HEK293 (cell line): ENCODE data around the gene AGT.

ENCODE experiments used
- CTCF ChIP-seq: fragments of 450-650 bp; formaldehyde crosslinking; IDR thresholded peaks from 2 replicates; pipeline ENCODE4 v1.5.1; 2016; ENCODE audit warnings: missing biosample characterization, missing genetic modification characterization
- MZF1 ChIP-seq: fragments of 450-650 bp; formaldehyde crosslinking; IDR thresholded peaks from 2 replicates; pipeline ENCODE4 v1.5.1; 2017; ENCODE audit warnings: missing biosample characterization, missing genetic modification characterization, borderline replicate concordance
- PATZ1 ChIP-seq: fragments of 450-650 bp; formaldehyde crosslinking; IDR thresholded peaks from 2 replicates; pipeline ENCODE4 v1.5.1; 2016; ENCODE audit warnings: missing biosample characterization, missing genetic modification characterization
- ZFP41 ChIP-seq: fragments of 450-650 bp; formaldehyde crosslinking; IDR thresholded peaks from 2 replicates; pipeline ENCODE4 v1.5.1; 2016; ENCODE audit warnings: missing biosample characterization, missing genetic modification characterization, borderline replicate concordance
- ZNF184 ChIP-seq: fragments of 450-650 bp; IDR thresholded peaks from 2 replicates; pipeline ENCODE4 v1.5.1; 2018; ENCODE audit warnings: missing biosample characterization, mild to moderate bottlenecking, missing genetic modification characterization
- ZNF366 ChIP-seq: fragments of 450-650 bp; formaldehyde crosslinking; conservative IDR thresholded peaks from 2 replicates; pipeline ENCODE4 v1.5.1; 2016; ENCODE audit warnings: missing biosample characterization, missing genetic modification characterization

- no peak for TF ChIP-seq CTCF (tag by site-specific recombination)
- TF ChIP-seq ZNF366 (tag by site-specific recombination) = no peak
- TF ChIP-seq MZF1 (tag by site-specific recombination) = no peak
- TF ChIP-seq ZNF184 (tag by site-specific recombination) = no peak
- no peak for TF ChIP-seq PATZ1 (tag by site-specific recombination)
- TF ChIP-seq ZFP41 (tag by site-specific recombination) = no peak
Measured at GRCh38 chr1:230691615-230692014, 22.3 kb downstream of the AGT start.
